GM23248 (cell line): ENCODE measurements around the gene AK1. TPM values are rescaled to one million over a fixed set of nuclear protein-coding genes. Genes with fewer than 3 reads are reported as not detected.
"Not testable (repeated sequence)": the region's sequence is repeated elsewhere in the genome, so short reads cannot be mapped to it uniquely, and the experiment has no call there.

Experiments used
- DNase-seq: peaks from one replicate; pipeline ENCODE4 v3.0.0-alpha.2; 2015
- H2AFZ ChIP-seq: fragments of 200-600 bp; sonication (generic); 2 replicates; pipeline ENCODE4 v1.6.1; 2016; ENCODE audit warnings: antibody characterized with exemption
- H3F3A ChIP-seq: fragments of 200-600 bp; sonication (generic); 2 replicates; pipeline ENCODE4 v1.6.1; 2016; ENCODE audit warnings: mild to moderate bottlenecking, antibody characterized with exemption, mixed run types; ENCODE audit not compliant: insufficient read depth
- H3K27ac ChIP-seq: fragments of 200-600 bp; sonication (generic); 2 replicates; pipeline ENCODE4 v1.5.1; 2016; ENCODE audit warnings: mild to moderate bottlenecking
- H3K27me3 ChIP-seq: fragments of 200-600 bp; sonication (generic); replicated peaks from 2 replicates; pipeline ENCODE4 v1.6.1; 2016; ENCODE audit warnings: mild to moderate bottlenecking; ENCODE audit not compliant: insufficient read depth
- H3K36me3 ChIP-seq: fragments of 200-600 bp; sonication (generic); 2 replicates; pipeline ENCODE4 v1.6.1; 2016; ENCODE audit warnings: low read depth, mild to moderate bottlenecking
- H3K4me1 ChIP-seq: fragments of 200-600 bp; sonication (generic); 2 replicates; pipeline ENCODE4 v1.6.1; 2016; ENCODE audit warnings: mild to moderate bottlenecking; ENCODE audit not compliant: insufficient read depth
- H3K4me2 ChIP-seq: fragments of 200-600 bp; sonication (generic); one replicate; pipeline ENCODE4 v1.6.1; 2016; ENCODE audit warnings: mild to moderate bottlenecking; ENCODE audit not compliant: unreplicated experiment
- H3K4me3 ChIP-seq: fragments of 200-600 bp; sonication (generic); 2 replicates; pipeline ENCODE4 v1.5.1; 2016; ENCODE audit warnings: mild to moderate bottlenecking
- H3K79me2 ChIP-seq: fragments of 200-600 bp; sonication (generic); 2 replicates; pipeline ENCODE4 v1.6.1; 2016; ENCODE audit warnings: mild to moderate bottlenecking; ENCODE audit not compliant: insufficient read depth
- H3K9ac ChIP-seq: fragments of 200-600 bp; sonication (generic); 2 replicates; pipeline ENCODE4 v1.6.1; 2016; ENCODE audit warnings: mild to moderate bottlenecking
- H3K9me2 ChIP-seq: fragments of 200-600 bp; sonication (generic); 2 replicates; pipeline ENCODE4 v1.6.1; 2016; ENCODE audit warnings: mixed run types, mild to moderate bottlenecking, moderate library complexity; ENCODE audit not compliant: insufficient read depth
- H3K9me3 ChIP-seq: fragments of 200-600 bp; sonication (generic); one replicate; pipeline ENCODE4 v1.6.1; 2017; ENCODE audit warnings: low read depth
- H4K20me1 ChIP-seq: fragments of 200-600 bp; sonication (generic); 2 replicates; pipeline ENCODE4 v1.6.0; 2016; ENCODE audit not compliant: insufficient read depth
- EZH2 ChIP-seq: fragments of 200-600 bp; sonication (generic); IDR thresholded peaks from 2 replicates; pipeline ENCODE4 v1.6.1; 2018; ENCODE audit warnings: antibody characterized with exemption, mild to moderate bottlenecking; ENCODE audit not compliant: insufficient read depth, poor library complexity, severe bottlenecking
- EZH2phosphoT487 ChIP-seq: fragments of 200-600 bp; sonication (generic); IDR thresholded peaks from 2 replicates; pipeline ENCODE4 v1.6.1; 2018; ENCODE audit warnings: antibody characterized with exemption, moderate library complexity, mild to moderate bottlenecking, low read depth; ENCODE audit not compliant: insufficient read depth
- WGBS, 2 experiments: methylation state at CpG; one replicate each; pipeline ENCODE4 v1.1.6; 2015 to 2017; ENCODE audit warnings: low lambda C conversion rate in 2 of 2, low coverage in 1 of 2; ENCODE audit errors: missing lambda C conversion rate in 2 of 2; 5-methylcytosine and 5-hydroxymethylcytosine counted together
- in situ Hi-C: fragments of 300-500 bp; cut with MboI; formaldehyde crosslinking; loops from 2 replicates; pipeline ENCODE4 v1.15.0; 2020
- polyA plus RNA-seq: library from polyadenylated mRNA; unstranded; fragments of >200 nt; fragmentation: Nextera tagmentation; extraction: Ambion mirVana; gene quantifications from 2 replicates; pipeline ENCODE4 v1.2.1, GENCODE V29; 2016
- total RNA-seq: library from RNA; depleted of rRNA; stranded (reverse); fragments of >200 nt; shearing (Covaris generic); gene quantifications from 2 replicates; pipeline ENCODE4 v1.2.3, GENCODE V29; 2014

Gene AK1
- total and polyA plus RNA-seq, 2 experiments from 2014 or later, result 51.8 to 159 TPM

DNA sequence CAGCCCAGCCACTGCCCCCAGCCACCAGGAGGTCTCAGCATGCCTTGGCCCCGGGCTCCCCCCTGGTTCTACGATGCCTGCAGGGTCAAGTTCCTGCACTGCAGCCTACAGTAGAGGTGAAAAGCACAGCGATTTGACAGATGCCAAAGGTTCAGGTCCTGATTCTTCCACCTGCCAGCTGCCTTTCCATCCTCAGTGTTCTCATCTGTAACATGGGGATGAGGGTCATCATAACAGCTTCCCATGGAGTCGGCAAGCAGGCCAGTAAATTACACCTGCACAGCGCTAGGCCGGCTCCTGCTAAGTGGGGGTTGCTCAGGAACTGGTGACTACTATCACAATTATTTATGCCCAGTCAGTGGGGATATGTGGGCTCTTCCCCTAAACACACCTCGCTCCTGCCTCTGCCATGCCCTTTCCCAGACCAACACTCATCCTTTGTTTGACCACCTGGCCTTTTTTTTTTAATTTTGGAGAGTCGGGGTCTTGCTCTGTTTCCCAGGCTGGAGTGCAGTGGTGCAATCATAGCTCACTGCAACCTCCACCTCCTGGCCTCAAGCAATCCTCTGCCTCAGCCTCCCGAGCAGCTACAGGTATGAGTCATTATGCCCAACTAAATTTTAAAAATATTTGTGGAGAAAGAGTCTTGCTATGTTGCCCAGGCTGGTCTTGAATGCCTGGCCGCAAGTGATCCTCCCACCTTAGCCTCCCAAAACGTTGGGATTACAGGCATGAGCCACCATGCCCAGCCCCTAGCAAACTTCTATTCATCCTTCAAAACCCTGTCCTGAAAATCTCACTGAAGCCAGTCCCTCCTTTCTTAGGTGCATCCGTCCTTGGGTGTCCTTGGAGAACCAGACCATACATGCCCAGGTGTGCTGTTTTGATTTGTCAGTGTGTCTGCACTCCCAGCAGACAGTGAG is 29.4 kb downstream of the AK1 start:
- Histone ChIP-seq H3K27ac (0 out of 2 replicates have a peak overlapping the region, but pooled peaks have one; percentile 51), H2AFZ (no peak overlapping the region), H3K36me3 (peaks cover 8% of the 10 kb centered on the region; the same call in 1 of the 2 replicates), H3K27me3 (no peaks in the 10 kb centered on the region), H3K4me1 (peaks cover 28% of the 10 kb centered on the region), H3K9me3 (no peaks in the 10 kb centered on the region), H4K20me1 (no peaks in the 10 kb centered on the region), H3K4me3 (no peak overlapping the region), H3K79me2 (peaks cover 98% of the 10 kb centered on the region), H3K4me2 (no peak overlapping the region), H3K9ac (no peak overlapping the region), H3K9me2 (no peaks in the 10 kb centered on the region), H3F3A (0 out of 2 replicates have a peak, but pooled peaks cover 7% of the 10 kb centered on the region)
- no peak for DNase-seq
- in situ Hi-C loops, result no loop called here
- WGBS, 2 experiments, result 77 to 79% methylated on average over 12 of the region's 12 CpGs
- no peak for TF ChIP-seq EZH2
- no peak for TF ChIP-seq EZH2phosphoT487

DNA sequence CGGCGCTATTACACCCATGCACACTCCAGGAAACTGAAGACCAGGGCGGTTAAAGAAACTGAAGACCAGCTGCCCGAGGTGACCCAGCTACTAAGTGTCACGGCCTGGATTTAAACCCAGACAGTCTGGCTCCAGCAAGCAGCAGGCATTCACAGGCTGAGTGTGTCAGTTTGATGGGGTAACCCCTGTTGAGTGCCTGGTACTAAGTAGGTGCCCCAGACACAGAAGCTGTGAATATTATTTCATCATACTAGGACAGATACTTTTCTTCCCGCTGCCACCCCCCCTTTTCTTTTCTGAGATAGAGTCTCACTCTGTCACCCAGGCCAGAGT is 30.3 kb downstream of the AK1 start:
- peaks cover 96% of the 10 kb centered on the region for H3K79me2 ChIP-seq
- in situ Hi-C loops, result no loop called here
- peaks cover 19% of the 10 kb centered on the region for H3K4me1 ChIP-seq
- H3K9ac ChIP-seq, result peak overlapping the region; percentile 37; the same call in 1 of the 2 replicates
- H3K9me2 ChIP-seq, result no peaks in the 10 kb centered on the region
- no peak overlapping the region for H2AFZ ChIP-seq
- H3K27me3 ChIP-seq, result no peaks in the 10 kb centered on the region
- H3K27ac ChIP-seq, result peak overlapping the region; percentile 51
- TF ChIP-seq EZH2, result no peak
- no peak for TF ChIP-seq EZH2phosphoT487
- peak; percentile 59 for DNase-seq
- no peak overlapping the region for H3K4me3 ChIP-seq
- H4K20me1 ChIP-seq, result no peaks in the 10 kb centered on the region
- H3K4me2 ChIP-seq, result no peak overlapping the region
- H3K9me3 ChIP-seq, result no peaks in the 10 kb centered on the region
- 0 out of 2 replicates have a peak, but pooled peaks cover 7% of the 10 kb centered on the region for H3F3A ChIP-seq
- peaks cover 8% of the 10 kb centered on the region; the same call in 1 of the 2 replicates for H3K36me3 ChIP-seq
- WGBS, 2 experiments, result 49 to 52% methylated on average over 6 of the region's 6 CpGs

DNA sequence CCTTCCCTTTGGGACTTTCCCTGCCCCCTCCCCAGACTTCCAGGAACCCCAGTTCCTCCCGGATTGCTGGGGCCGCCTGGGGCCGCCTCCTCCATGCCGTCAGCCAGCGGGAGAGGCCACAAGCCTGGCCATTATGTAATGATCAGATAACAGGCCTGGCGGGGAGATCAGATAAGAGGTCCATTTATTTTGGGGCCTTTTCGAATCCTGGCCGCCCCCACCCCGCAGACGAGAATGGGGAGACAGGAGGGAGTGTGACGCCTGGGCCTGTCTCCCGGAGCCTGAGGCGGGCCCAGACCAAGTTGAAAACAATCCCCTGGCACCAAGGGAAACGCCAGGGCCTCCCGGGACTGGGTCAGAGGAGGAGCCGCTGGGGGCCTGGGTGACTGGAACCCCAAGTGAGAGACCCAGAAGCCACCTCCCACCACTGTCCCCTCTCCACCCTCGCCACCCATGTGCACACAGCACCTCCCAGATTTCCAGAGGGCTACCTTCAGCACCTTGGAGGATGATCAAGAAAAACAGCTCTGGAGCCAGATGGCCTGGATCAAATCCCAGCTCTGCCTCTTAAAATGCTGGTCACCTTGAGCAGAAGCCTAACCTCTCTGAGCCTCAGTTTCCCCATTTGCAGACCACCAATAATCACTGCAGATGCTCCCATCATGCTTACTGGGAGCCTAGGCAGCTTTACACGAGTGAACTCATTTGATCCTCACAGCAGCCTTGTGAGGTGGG is 30.9 kb downstream of the AK1 start:
- in situ Hi-C loops, result no loop called here
- TF ChIP-seq EZH2 (no peak), EZH2phosphoT487 (no peak)
- Histone ChIP-seq H3K9ac (peak overlapping the region; percentile 37; the same call in 1 of the 2 replicates), H3K36me3 (peaks cover 11% of the 10 kb centered on the region; the same call in 1 of the 2 replicates), H3K9me3 (no peaks in the 10 kb centered on the region), H3K4me2 (no peak overlapping the region), H3K27me3 (no peaks in the 10 kb centered on the region), H3K79me2 (peaks cover 96% of the 10 kb centered on the region), H4K20me1 (no peaks in the 10 kb centered on the region), H3F3A (0 out of 2 replicates have a peak, but pooled peaks cover 7% of the 10 kb centered on the region), H3K4me1 (peaks cover 13% of the 10 kb centered on the region), H3K4me3 (no peak overlapping the region), H3K9me2 (no peaks in the 10 kb centered on the region), H3K27ac (peak overlapping the region; percentile 51), H2AFZ (no peak overlapping the region)
- 86 to 89% methylated on average over 18 of the region's 18 CpGs for WGBS, 2 experiments
- DNase-seq, result no peak

DNA sequence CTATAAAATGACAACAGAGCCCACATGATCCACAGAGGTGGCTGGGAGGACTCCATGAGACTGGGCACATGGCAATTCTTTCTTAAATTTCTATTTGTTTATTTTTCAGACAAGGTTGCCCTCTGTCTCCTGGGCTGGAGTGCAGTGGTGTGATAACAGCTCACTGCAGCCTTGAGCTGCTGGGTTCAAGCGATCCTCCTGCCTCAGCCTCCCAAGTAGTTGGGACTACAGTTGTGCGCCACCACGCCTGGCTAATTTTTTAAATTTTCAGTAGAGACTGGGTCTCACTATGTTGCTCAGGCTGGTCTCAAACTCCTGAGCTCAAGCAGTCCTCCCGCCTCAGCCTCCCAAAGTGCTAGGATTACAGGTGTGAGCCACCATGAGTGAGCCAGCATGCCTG is 31.9 kb downstream of the AK1 start:
- 100% methylated on average over 4 of the region's 4 CpGs for WGBS, 2 experiments

More for the DNA sequence above, 31.9 kb downstream of the AK1 start:
- H3K9me3 ChIP-seq, in situ Hi-C loops, H3K27me3 ChIP-seq, H3K9me2 ChIP-seq, H3K9ac ChIP-seq, DNase-seq, H3K4me2 ChIP-seq, H3K4me3 ChIP-seq, H2AFZ ChIP-seq, H4K20me1 ChIP-seq: not testable (repeated sequence)
- H3K4me1 ChIP-seq, result peaks cover 12% of the 10 kb centered on the region; the same call in 1 of the 2 replicates
- H3K79me2 ChIP-seq, result peaks cover 96% of the 10 kb centered on the region
- H3F3A ChIP-seq, result 0 out of 2 replicates have a peak, but pooled peaks cover 14% of the 10 kb centered on the region
- peak overlapping the region; percentile 58 for H3K27ac ChIP-seq
- peaks cover 11% of the 10 kb centered on the region; the same call in 1 of the 2 replicates for H3K36me3 ChIP-seq
